ENCODE measurements around the gene VPS13A.
"Not testable (repeated sequence)": the region's sequence is repeated elsewhere in the genome, so short reads cannot be mapped to it uniquely, and the experiment has no call there.

The VPS13A gene

GRCh38 chr9:77305622-77306400 is 128.5 kb downstream of the VPS13A start:
- DNase-seq, result peak; percentile 80

GRCh38 chr9:77307166-77307565 is 129.8 kb downstream of the VPS13A start:
- no peak for DNase-seq

GRCh38 chr9:77316058-77316457 is 138.7 kb downstream of the VPS13A start:
- no peak for DNase-seq

GRCh38 chr9:77325058-77325457 is 147.7 kb downstream of the VPS13A start:
- DNase-seq, result no peak

GRCh38 chr9:77328102-77328501 is 150.8 kb downstream of the VPS13A start:
- no peak for DNase-seq

GRCh38 chr9:77370064-77370463 is 192.7 kb downstream of the VPS13A start:
- no peak for DNase-seq

GRCh38 chr9:77374266-77374665 is 196.9 kb downstream of the VPS13A start:
- DNase-seq, result peak; percentile 49

- peak; percentile 30 for DNase-seq
Observed at GRCh38 chr9:77375956-77376532, 198.7 kb downstream of the VPS13A start.

- DNase-seq, result peak; percentile 79
Observed at GRCh38 chr9:77384406-77384805, 207.1 kb downstream of the VPS13A start.

GRCh38 chr9:77386187-77386586 is 208.9 kb downstream of the VPS13A start:
- peak; percentile 70 for DNase-seq

GRCh38 chr9:77391834-77392233 is 214.5 kb downstream of the VPS13A start:
- no peak for DNase-seq

GRCh38 chr9:77392328-77392727 is 215.0 kb downstream of the VPS13A start:
- no peak for DNase-seq

GRCh38 chr9:77398581-77398980 is 221.2 kb downstream of the VPS13A start:
- not testable (repeated sequence) for DNase-seq

GRCh38 chr9:77399964-77400363 is 222.6 kb downstream of the VPS13A start:
- no peak for DNase-seq

GRCh38 chr9:77402286-77402685 is 225.0 kb downstream of the VPS13A start:
- peak; percentile 31 for DNase-seq

GRCh38 chr9:77403239-77403638 is 225.9 kb downstream of the VPS13A start:
- peak; percentile 5 for DNase-seq

- DNase-seq, result not testable (repeated sequence)
Observed at GRCh38 chr9:77408521-77408920, 231.2 kb downstream of the VPS13A start.

GRCh38 chr9:77417566-77417965 is 240.2 kb downstream of the VPS13A start:
- DNase-seq, result peak; percentile 72

GRCh38 chr9:77418226-77418625 is 240.9 kb downstream of the VPS13A start:
- no peak for DNase-seq

- DNase-seq, result no peak
Observed at GRCh38 chr9:77420641-77421040, 243.3 kb downstream of the VPS13A start.

- peak; percentile 31 for DNase-seq
Observed at GRCh38 chr9:77421506-77422265, 244.4 kb downstream of the VPS13A start.

- DNase-seq, result no peak
Observed at GRCh38 chr9:77422969-77423368, 245.6 kb downstream of the VPS13A start.

- no peak for DNase-seq
Observed at GRCh38 chr9:77423841-77424240, 246.5 kb downstream of the VPS13A start.

- DNase-seq, result no peak
Observed at GRCh38 chr9:77424993-77425392, 247.7 kb downstream of the VPS13A start.
